T1000 (cell line): ENCODE measurements around the gene HBEGF.
A peak's percentile ranks its signal among the peaks of the same experiment; 100 is the strongest.
"Not testable (repeated sequence)": the region's sequence is repeated elsewhere in the genome, so short reads cannot be mapped to it uniquely, and the experiment has no call there.

Source experiments
- DNase-seq: peaks from one replicate; lab custom pipeline; 2025; ENCODE audit warnings: mixed read lengths; lab: John Stamatoyannopoulos, UW

Gene HBEGF

GRCh38 chr5:140360681-140361479 is 14.5 kb upstream of the HBEGF start:
- DNase-seq = no peak

- DNase-seq = no peak
Observed at GRCh38 chr5:140360101-140360500, 13.7 kb upstream of the HBEGF start, which contains the start of gene SLC4A9. SLC4A9 (plus strand) TSS chr5:140360194; CDS start chr5:140360237, 43 bp downstream.

GRCh38 chr5:140358738-140359310 is 12.4 kb upstream of the HBEGF start:
- DNase-seq = peak; percentile 8

- DNase-seq = peak; percentile 71
Observed at GRCh38 chr5:140357726-140358093, 11.3 kb upstream of the HBEGF start.

- DNase-seq = no peak
Observed at GRCh38 chr5:140356853-140357725, 10.7 kb upstream of the HBEGF start.

GRCh38 chr5:140355546-140355945 is 9.1 kb upstream of the HBEGF start:
- DNase-seq = no peak

GRCh38 chr5:140351609-140352334 is 5.4 kb upstream of the HBEGF start:
- DNase-seq = peak; percentile 46

GRCh38 chr5:140349244-140349643 is 2.8 kb upstream of the HBEGF start:
- DNase-seq = no peak

- no peak for DNase-seq
Observed at GRCh38 chr5:140348104-140348503, 1.7 kb upstream of the HBEGF start.

- no peak for DNase-seq
Observed at GRCh38 chr5:140347360-140347759, 957 bp upstream of the HBEGF start.

- peak; percentile 16 for DNase-seq
Observed at GRCh38 chr5:140345919-140346347, 470 bp downstream of the HBEGF start.

- DNase-seq = peak; percentile 8
Observed at GRCh38 chr5:140344683-140345423, 1.6 kb downstream of the HBEGF start.

GRCh38 chr5:140343849-140344248 is 2.6 kb downstream of the HBEGF start:
- DNase-seq = not testable (repeated sequence)

- DNase-seq = no peak
Observed at GRCh38 chr5:140342896-140343295, 3.5 kb downstream of the HBEGF start.

GRCh38 chr5:140342287-140342686 is 4.1 kb downstream of the HBEGF start:
- DNase-seq = no peak

GRCh38 chr5:140341591-140341990 is 4.8 kb downstream of the HBEGF start:
- DNase-seq = peak; percentile 28

- DNase-seq = no peak
Observed at GRCh38 chr5:140340605-140341121, 5.7 kb downstream of the HBEGF start.

- DNase-seq = no peak
Observed at GRCh38 chr5:140339636-140340035, 6.8 kb downstream of the HBEGF start.

- no peak for DNase-seq
Observed at GRCh38 chr5:140338908-140339307, 7.5 kb downstream of the HBEGF start.

GRCh38 chr5:140338336-140338735 is 8.1 kb downstream of the HBEGF start:
- DNase-seq = no peak

GRCh38 chr5:140337880-140338279 is 8.5 kb downstream of the HBEGF start:
- DNase-seq = no peak
